Panc1 (cell line): Measurements from ENCODE around the gene PTMS. TPM values are rescaled to one million over a fixed set of nuclear protein-coding genes. Genes with fewer than 3 reads are reported as not detected.
A peak's percentile ranks its signal among the peaks of the same experiment; 100 is the strongest.
"Not testable (repeated sequence)": the region's sequence is repeated elsewhere in the genome, so short reads cannot be mapped to it uniquely, and the experiment has no call there.

Source experiments
- ATAC-seq: fragments of 200-7000 bp; cut with Tn5 transposase; 2 replicates; pipeline ENCODE4 v1.9.1; 2020; ENCODE audit warnings: mild to moderate bottlenecking, moderate library complexity
- BruUV-seq: library from RNA; stranded (reverse); fragments of 400-500 nt; replicated peaks from 2 replicates; lab custom pipeline; 2021; lab: Mats Ljungman, UMichigan
- CTCF ChIA-PET: fragments of 300-600 bp; sonication (Branson Sonifier 250); formaldehyde crosslinking; loops from one replicate; lab custom pipeline; 2022; ENCODE audit warnings: antibody characterized with exemption; lab: Charles Lee
- POLR2A ChIA-PET: fragments of 300-600 bp; sonication (Branson Sonifier 250); formaldehyde crosslinking; loops from one replicate; lab custom pipeline; 2022; ENCODE audit warnings: antibody characterized with exemption; lab: Charles Lee
- DNase-seq: peaks from one replicate; pipeline ENCODE4 v3.0.0-alpha.2; 2010; ENCODE audit warnings: low read depth, low spot score
- H3K27ac ChIP-seq: 2 replicates; pipeline ENCODE4 v1.5.1; 2011; ENCODE audit warnings: mild to moderate bottlenecking, low read length, inconsistent platforms
- H3K27me3 ChIP-seq: fragments of 200-500 bp; sonication (Bioruptor generic); 2 replicates; pipeline ENCODE4 v1.6.0; 2014; ENCODE audit warnings: low read length, inconsistent platforms; ENCODE audit not compliant: control insufficient read depth, insufficient read depth
- H3K36me3 ChIP-seq: fragments of 200-500 bp; sonication (Bioruptor generic); 2 replicates; pipeline ENCODE4 v1.5.1; 2014; ENCODE audit warnings: inconsistent platforms, mild to moderate bottlenecking, low read length, moderate library complexity; ENCODE audit not compliant: control insufficient read depth, insufficient read depth
- H3K4me1 ChIP-seq: 2 replicates; pipeline ENCODE4 v1.5.1; 2011; ENCODE audit warnings: inconsistent platforms, mild to moderate bottlenecking, low read length, moderate library complexity; ENCODE audit not compliant: control insufficient read depth, insufficient read depth
- H3K4me3 ChIP-seq, 2 experiments: 2 replicates each; pipeline ENCODE4 v1.5.1; 2011 to 2012; ENCODE audit warnings: low read depth in 2 of 2, low read length in 2 of 2, mild to moderate bottlenecking in 2 of 2, inconsistent platforms in 1 of 2, moderate library complexity in 1 of 2
- H3K9me3 ChIP-seq: fragments of 200-500 bp; sonication (Bioruptor generic); 2 replicates; pipeline ENCODE4 v1.5.1; 2014; ENCODE audit warnings: low read depth, mild to moderate bottlenecking, inconsistent platforms, low read length, moderate library complexity; ENCODE audit not compliant: control insufficient read depth, insufficient read depth
- POLR2AphosphoS5 ChIP-seq: IDR thresholded peaks from 2 replicates; pipeline ENCODE4 v1.6.1; 2012; ENCODE audit warnings: mild to moderate bottlenecking, low read depth, low read length, moderate library complexity
- REST ChIP-seq, 2 experiments: IDR thresholded peaks; 2 replicates each; pipeline ENCODE4 v1.6.1; 2011 to 2012; ENCODE audit warnings: low read depth in 2 of 2, control low read depth in 1 of 2, low read length in 1 of 2, mild to moderate bottlenecking in 1 of 2, moderate library complexity in 1 of 2; ENCODE audit not compliant: insufficient read depth in 1 of 2
- SIN3A ChIP-seq: IDR thresholded peaks from 2 replicates; pipeline ENCODE4 v1.6.1; 2012; ENCODE audit warnings: low read depth, mild to moderate bottlenecking, low read length, moderate library complexity, borderline replicate concordance; ENCODE audit not compliant: insufficient read depth
- TCF7L2 ChIP-seq: IDR thresholded peaks from 2 replicates; pipeline ENCODE4 v1.6.1; 2011; ENCODE audit warnings: mild to moderate bottlenecking, low read depth, low read length, inconsistent platforms
- in situ Hi-C: cut with HindIII; loops from 2 replicates; pipeline ENCODE4 v1.10.0; 2016; ENCODE audit warnings: low sequenced_read_pairs, low pct_unique_long_range_greater_than_20kb
- intact Hi-C: fragments of 100-400 bp; cut with micrococcal nuclease; formaldehyde crosslinking; loops from one replicate; pipeline ENCODE4 v1.10.0; 2022; ENCODE audit not compliant: unreplicated experiment
- total RNA-seq: library from RNA; stranded (reverse); gene quantifications from one replicate; pipeline ENCODE4 v1.2.1, GENCODE V29; 2021; ENCODE audit not compliant: unreplicated experiment
- TF ChIP-seq, protein P1 (sequence below): fragments of 450-650 bp; IDR thresholded peaks from 2 replicates; pipeline ENCODE4 v1.5.1; 2017; ENCODE audit warnings: mild to moderate bottlenecking

The PTMS gene
- total RNA-seq, 1 experiment from 2014 or later = 395 TPM

- BruUV-seq = TSS peak; percentile 41
- no peaks in the 10 kb centered on the region for H3K36me3 ChIP-seq
- CTCF ChIA-PET = no interaction called here
- no peak overlapping the region for H3K27ac ChIP-seq
- ATAC-seq (no peak), DNase-seq (no peak)
- in situ Hi-C loops = no loop called here
- TF ChIP-seq SIN3A = no peak
- no peak for TF ChIP-seq TCF7L2
- TF ChIP-seq, protein P1, sequence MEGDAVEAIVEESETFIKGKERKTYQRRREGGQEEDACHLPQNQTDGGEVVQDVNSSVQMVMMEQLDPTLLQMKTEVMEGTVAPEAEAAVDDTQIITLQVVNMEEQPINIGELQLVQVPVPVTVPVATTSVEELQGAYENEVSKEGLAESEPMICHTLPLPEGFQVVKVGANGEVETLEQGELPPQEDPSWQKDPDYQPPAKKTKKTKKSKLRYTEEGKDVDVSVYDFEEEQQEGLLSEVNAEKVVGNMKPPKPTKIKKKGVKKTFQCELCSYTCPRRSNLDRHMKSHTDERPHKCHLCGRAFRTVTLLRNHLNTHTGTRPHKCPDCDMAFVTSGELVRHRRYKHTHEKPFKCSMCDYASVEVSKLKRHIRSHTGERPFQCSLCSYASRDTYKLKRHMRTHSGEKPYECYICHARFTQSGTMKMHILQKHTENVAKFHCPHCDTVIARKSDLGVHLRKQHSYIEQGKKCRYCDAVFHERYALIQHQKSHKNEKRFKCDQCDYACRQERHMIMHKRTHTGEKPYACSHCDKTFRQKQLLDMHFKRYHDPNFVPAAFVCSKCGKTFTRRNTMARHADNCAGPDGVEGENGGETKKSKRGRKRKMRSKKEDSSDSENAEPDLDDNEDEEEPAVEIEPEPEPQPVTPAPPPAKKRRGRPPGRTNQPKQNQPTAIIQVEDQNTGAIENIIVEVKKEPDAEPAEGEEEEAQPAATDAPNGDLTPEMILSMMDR = no peak
- no peak for TF ChIP-seq REST (IDR thresholded peaks at IDR 0.05; ENCODE audit: insufficient read depth in 1 of 2, low read depth in 2 of 2, low read length in 1 of 2)
- no peak for TF ChIP-seq POLR2AphosphoS5
- H3K27me3 ChIP-seq = no peaks in the 10 kb centered on the region
- no peak overlapping the region for H3K4me3 ChIP-seq
- intact Hi-C loops = loop anchor here (1.0 kb wide), 1 partner anchor 89 kb away; no protein-coding TSS in a partner anchor
- no peaks in the 10 kb centered on the region for H3K9me3 ChIP-seq
- peaks cover 7% of the 10 kb centered on the region; the same call in 1 of the 2 replicates for H3K4me1 ChIP-seq
- POLR2A ChIA-PET = no interaction called here
Measured at GRCh38 chr12:6736754-6737153, 29.4 kb upstream of the PTMS start.

- H3K27me3 ChIP-seq, POLR2A ChIA-PET, in situ Hi-C loops, H3K9me3 ChIP-seq, H3K27ac ChIP-seq, CTCF ChIA-PET, H3K4me1 ChIP-seq, DNase-seq, ATAC-seq, H3K36me3 ChIP-seq, intact Hi-C loops, BruUV-seq, H3K4me3 ChIP-seq: not testable (repeated sequence)
Measured at GRCh38 chr12:6742080-6742479, 24.1 kb upstream of the PTMS start.

GRCh38 chr12:6742834-6743233 is 23.3 kb upstream of the PTMS start:
- no peak for TF ChIP-seq TCF7L2
- TF ChIP-seq POLR2AphosphoS5 = no peak
- no peak for TF ChIP-seq REST (IDR thresholded peaks at IDR 0.05; ENCODE audit: insufficient read depth in 1 of 2, low read depth in 2 of 2, low read length in 1 of 2)
- TF ChIP-seq SIN3A = no peak
- TF ChIP-seq, protein P1 = no peak
- intact Hi-C loops (no loop called here), in situ Hi-C loops (no loop called here)
- Histone ChIP-seq H3K4me1 (no peaks in the 10 kb centered on the region), H3K27ac (no peak overlapping the region), H3K9me3 (no peaks in the 10 kb centered on the region), H3K36me3 (no peaks in the 10 kb centered on the region), H3K27me3 (no peaks in the 10 kb centered on the region), H3K4me3 (no peak overlapping the region)
- ChIA-PET POLR2A (interaction anchor here (0.6 kb wide), 1 partner anchor 17 kb away, joined by 7 read pairs; no protein-coding TSS in a partner anchor), CTCF (no interaction called here)
- DNase-seq (no peak), ATAC-seq (no peak)
- BruUV-seq = no TSS peak
